Measurements from ENCODE around the gene ATP7A. TPM values are rescaled to one million over a fixed set of nuclear protein-coding genes. Genes with fewer than 3 reads are reported as not detected.

ATP7A gene
- total RNA-seq, 1 experiment from 2014 or later, result 2.1 TPM

DNA sequence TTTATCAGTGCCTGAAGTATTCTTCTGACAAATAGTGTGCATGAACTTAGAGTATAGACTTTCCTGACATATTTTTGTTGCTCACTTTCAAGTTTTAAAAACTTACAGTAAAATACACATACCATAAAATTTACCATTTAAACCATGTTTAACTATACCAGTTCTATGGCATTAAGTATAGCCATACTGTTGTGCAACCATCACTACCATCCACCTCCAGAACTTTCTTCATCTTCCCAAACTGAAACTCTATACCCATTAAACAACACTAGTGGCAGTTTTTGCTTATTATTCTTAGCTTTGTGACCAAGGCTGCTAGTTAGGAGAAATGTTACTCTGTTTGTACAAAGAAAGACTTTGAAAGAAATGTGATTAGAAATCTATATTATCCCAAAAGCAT, 25.8 kb downstream of the ATP7A start:
- H3K23me2 ChIP-seq (ENCODE audit: insufficient read length, low read depth, low read length, poor library complexity, severe bottlenecking), result no peaks in the 10 kb centered on the region
- no peak overlapping the region for H3T11ph ChIP-seq (ENCODE audit: low read length)
- Mint-ChIP-seq H3K4me3 (no peak overlapping the region), H3K9me3 (peaks cover 35 to 51% of the 10 kb centered on the region in 2 experiments), H3K27ac (no peak overlapping the region), H3K36me3 (ENCODE audit: insufficient read depth in 1 of 3, low read depth in 3 of 3) (peaks cover 0 to 4% (median 0%) of the 10 kb centered on the region in 3 experiments; a peak in 2 of 7 replicates), H3K27me3 (ENCODE audit: low read depth) (no peaks in the 10 kb centered on the region), H3K4me1 (no peaks in the 10 kb centered on the region)
- H3K23ac ChIP-seq (ENCODE audit: insufficient read length, low read depth, low read length), result no peak overlapping the region
- H4K20me1 ChIP-seq (ENCODE audit: control insufficient read depth, insufficient read depth, insufficient read length), result no peaks in the 10 kb centered on the region
- no peaks in the 10 kb centered on the region for H3K27me3 ChIP-seq (ENCODE audit: insufficient read depth, low read length)
- no peaks in the 10 kb centered on the region for H3K79me1 ChIP-seq (ENCODE audit: insufficient read depth, low read depth, low read length, poor library complexity, severe bottlenecking)
- H3K9me3 ChIP-seq (ENCODE audit: control insufficient read depth, low read depth, low read length), result peaks cover 28% of the 10 kb centered on the region
- H2AK5ac ChIP-seq (ENCODE audit: insufficient read length, low read length), result no peak overlapping the region
- no peak overlapping the region for H2BK120ac ChIP-seq (ENCODE audit: low read depth, low read length, poor library complexity, severe bottlenecking)
- H4K91ac ChIP-seq (ENCODE audit: insufficient read length, low read depth, low read length), result no peak overlapping the region
- no peak overlapping the region for H3K4ac ChIP-seq (ENCODE audit: low read depth, low read length)
- no peak overlapping the region for H3K56ac ChIP-seq (ENCODE audit: insufficient read length, low read depth, low read length)
- DNase-seq, result no peak
- no peaks in the 10 kb centered on the region for H3K79me2 ChIP-seq (ENCODE audit: insufficient read depth, low read length)
- H2BK5ac ChIP-seq (ENCODE audit: insufficient read length, low read length), result no peak overlapping the region
- no peak overlapping the region for H2AFZ ChIP-seq (ENCODE audit: low read length)
- H3K4me2 ChIP-seq (ENCODE audit: insufficient read depth, insufficient read length, low read length), result no peak overlapping the region
- no peak overlapping the region for H3K18ac ChIP-seq (ENCODE audit: insufficient read length, low read depth, low read length)
- no peaks in the 10 kb centered on the region for H3K4me1 ChIP-seq (ENCODE audit: insufficient read depth, low read length)
- H2BK20ac ChIP-seq (ENCODE audit: low read depth, low read length, poor library complexity, severe bottlenecking), result no peak overlapping the region
- no peak overlapping the region for H3K27ac ChIP-seq (ENCODE audit: insufficient read length, low read depth, low read length)
- TF ChIP-seq, protein P1, sequence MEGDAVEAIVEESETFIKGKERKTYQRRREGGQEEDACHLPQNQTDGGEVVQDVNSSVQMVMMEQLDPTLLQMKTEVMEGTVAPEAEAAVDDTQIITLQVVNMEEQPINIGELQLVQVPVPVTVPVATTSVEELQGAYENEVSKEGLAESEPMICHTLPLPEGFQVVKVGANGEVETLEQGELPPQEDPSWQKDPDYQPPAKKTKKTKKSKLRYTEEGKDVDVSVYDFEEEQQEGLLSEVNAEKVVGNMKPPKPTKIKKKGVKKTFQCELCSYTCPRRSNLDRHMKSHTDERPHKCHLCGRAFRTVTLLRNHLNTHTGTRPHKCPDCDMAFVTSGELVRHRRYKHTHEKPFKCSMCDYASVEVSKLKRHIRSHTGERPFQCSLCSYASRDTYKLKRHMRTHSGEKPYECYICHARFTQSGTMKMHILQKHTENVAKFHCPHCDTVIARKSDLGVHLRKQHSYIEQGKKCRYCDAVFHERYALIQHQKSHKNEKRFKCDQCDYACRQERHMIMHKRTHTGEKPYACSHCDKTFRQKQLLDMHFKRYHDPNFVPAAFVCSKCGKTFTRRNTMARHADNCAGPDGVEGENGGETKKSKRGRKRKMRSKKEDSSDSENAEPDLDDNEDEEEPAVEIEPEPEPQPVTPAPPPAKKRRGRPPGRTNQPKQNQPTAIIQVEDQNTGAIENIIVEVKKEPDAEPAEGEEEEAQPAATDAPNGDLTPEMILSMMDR (conservative IDR thresholded peaks at IDR 0.05), result no peak
- no peak overlapping the region for H3K9ac ChIP-seq (ENCODE audit: extremely low read depth, insufficient read length, low read length)
- no peak overlapping the region for H3K14ac ChIP-seq (ENCODE audit: insufficient read depth, low read length)
- no peak overlapping the region for H4K8ac ChIP-seq (replicated peaks; ENCODE audit: insufficient read length, low read depth, low read length)
- H4K5ac ChIP-seq (ENCODE audit: insufficient read length, low read depth, low read length), result no peak overlapping the region
- H2BK12ac ChIP-seq (ENCODE audit: insufficient read length, low read depth, low read length), result no peak overlapping the region
- H2BK15ac ChIP-seq (ENCODE audit: low read depth, low read length), result no peak overlapping the region
